ENCODE data around the gene GRID2.
"Not testable (repeated sequence)": the region's sequence is repeated elsewhere in the genome, so short reads cannot be mapped to it uniquely, and the experiment has no call there.

Gene GRID2

DNA sequence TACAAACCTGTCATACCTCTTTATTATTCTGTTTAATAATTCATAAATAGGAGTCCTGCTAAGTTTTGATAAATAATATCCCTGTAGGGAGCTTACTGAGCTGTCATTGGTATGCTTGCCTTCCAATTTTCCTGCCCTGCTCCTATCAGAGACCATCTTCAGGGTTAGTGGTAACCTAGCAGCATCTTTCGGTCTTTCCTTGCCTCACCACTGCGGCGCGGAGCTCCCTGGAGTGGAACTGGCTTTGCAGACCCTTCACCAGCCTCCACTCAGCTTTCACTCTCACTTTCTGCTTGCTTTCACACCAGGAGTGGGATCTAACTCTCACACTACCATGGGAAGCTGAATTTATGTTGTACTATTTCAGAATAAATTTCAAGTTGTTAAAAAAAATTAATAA lies 1043.1 kb downstream of the GRID2 start:
- DNase-seq: no peak
- Histone ChIP-seq H3K27me3 (no peaks in the 10 kb centered on the region), H3K4me1 (no peaks in the 10 kb centered on the region), H3K4me3 (ENCODE audit: low read depth, low read length) (no peak overlapping the region), H3K36me3 (no peaks in the 10 kb centered on the region), H3K9me3 (no peaks in the 10 kb centered on the region)
- TF ChIP-seq, protein P1, sequence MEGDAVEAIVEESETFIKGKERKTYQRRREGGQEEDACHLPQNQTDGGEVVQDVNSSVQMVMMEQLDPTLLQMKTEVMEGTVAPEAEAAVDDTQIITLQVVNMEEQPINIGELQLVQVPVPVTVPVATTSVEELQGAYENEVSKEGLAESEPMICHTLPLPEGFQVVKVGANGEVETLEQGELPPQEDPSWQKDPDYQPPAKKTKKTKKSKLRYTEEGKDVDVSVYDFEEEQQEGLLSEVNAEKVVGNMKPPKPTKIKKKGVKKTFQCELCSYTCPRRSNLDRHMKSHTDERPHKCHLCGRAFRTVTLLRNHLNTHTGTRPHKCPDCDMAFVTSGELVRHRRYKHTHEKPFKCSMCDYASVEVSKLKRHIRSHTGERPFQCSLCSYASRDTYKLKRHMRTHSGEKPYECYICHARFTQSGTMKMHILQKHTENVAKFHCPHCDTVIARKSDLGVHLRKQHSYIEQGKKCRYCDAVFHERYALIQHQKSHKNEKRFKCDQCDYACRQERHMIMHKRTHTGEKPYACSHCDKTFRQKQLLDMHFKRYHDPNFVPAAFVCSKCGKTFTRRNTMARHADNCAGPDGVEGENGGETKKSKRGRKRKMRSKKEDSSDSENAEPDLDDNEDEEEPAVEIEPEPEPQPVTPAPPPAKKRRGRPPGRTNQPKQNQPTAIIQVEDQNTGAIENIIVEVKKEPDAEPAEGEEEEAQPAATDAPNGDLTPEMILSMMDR (IDR thresholded peaks at IDR 0.05; ENCODE audit: low read depth, low read length): no peak

DNA sequence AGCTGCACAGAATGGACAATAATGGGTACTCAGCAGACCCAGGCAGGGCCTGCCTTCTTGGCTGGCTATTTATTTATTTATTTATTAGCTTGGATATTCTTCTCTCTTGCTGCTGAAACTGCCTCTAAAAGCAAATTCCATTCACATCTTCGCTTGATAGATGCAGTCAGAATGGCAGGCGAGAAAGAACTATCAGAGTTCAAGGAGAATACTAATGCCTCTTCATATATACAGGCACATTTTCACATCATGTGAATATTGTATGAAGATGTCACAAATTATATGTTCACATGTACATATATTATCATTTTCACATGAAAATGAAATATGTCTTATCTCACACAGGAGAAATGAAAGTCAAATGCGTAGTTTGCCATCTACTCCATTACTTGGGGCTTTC lies 1045.1 kb downstream of the GRID2 start:
- Histone ChIP-seq H3K36me3 (no peaks in the 10 kb centered on the region), H3K9me3 (no peaks in the 10 kb centered on the region), H3K4me1 (no peaks in the 10 kb centered on the region), H3K4me3 (ENCODE audit: low read depth, low read length) (no peak overlapping the region), H3K27me3 (no peaks in the 10 kb centered on the region)
- DNase-seq: no peak
- TF ChIP-seq, protein P1 (IDR thresholded peaks at IDR 0.05; ENCODE audit: low read depth, low read length): no peak

DNA sequence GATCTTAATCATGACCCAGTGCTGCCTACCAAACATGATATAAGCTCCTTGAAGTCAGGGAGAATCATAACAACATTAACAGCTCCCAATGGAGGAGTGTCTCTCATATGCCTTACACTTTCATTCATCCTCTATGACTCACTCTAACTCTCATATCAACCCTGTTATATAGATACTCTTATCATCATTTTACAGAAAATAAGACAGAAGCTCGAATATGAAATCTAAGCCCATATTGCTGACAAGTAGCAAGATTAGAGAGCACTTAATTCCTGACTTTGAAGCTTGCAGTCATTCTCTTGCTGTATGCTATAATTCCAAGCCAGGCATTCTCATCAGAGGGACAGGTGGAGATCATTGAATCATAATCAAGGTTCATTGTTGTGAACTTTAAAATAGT lies 1048.1 kb downstream of the GRID2 start:
- Histone ChIP-seq H3K36me3 (no peaks in the 10 kb centered on the region), H3K4me3 (ENCODE audit: low read depth, low read length) (no peak overlapping the region), H3K9me3 (no peaks in the 10 kb centered on the region), H3K4me1 (no peaks in the 10 kb centered on the region), H3K27me3 (no peaks in the 10 kb centered on the region)
- no peak for DNase-seq
- TF ChIP-seq, protein P1 (IDR thresholded peaks at IDR 0.05; ENCODE audit: low read depth, low read length): no peak

DNA sequence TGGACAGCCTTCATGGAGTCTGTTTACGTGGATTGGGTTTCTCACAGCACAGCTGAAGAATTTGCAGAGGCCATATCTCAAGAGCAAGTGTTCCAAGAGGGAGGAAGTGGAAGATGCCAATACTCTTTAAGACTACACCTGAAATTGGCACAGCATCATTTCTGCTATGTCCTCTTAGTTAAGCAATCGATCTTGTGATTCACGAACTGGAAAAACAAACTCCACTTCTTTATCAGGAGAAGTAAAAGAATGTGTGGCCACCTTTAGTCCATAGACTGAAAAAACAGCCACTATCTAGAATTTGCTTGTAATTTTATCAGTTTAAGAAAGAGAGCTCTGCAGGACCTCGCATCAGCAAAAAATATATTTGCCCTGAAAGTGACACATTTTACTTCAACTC lies 1051.6 kb downstream of the GRID2 start:
- Histone ChIP-seq H3K9me3 (no peaks in the 10 kb centered on the region), H3K36me3 (no peaks in the 10 kb centered on the region), H3K4me3 (ENCODE audit: low read depth, low read length) (no peak overlapping the region), H3K4me1 (no peaks in the 10 kb centered on the region), H3K27me3 (no peaks in the 10 kb centered on the region)
- DNase-seq: no peak
- TF ChIP-seq, protein P1 (IDR thresholded peaks at IDR 0.05; ENCODE audit: low read depth, low read length): no peak

DNA sequence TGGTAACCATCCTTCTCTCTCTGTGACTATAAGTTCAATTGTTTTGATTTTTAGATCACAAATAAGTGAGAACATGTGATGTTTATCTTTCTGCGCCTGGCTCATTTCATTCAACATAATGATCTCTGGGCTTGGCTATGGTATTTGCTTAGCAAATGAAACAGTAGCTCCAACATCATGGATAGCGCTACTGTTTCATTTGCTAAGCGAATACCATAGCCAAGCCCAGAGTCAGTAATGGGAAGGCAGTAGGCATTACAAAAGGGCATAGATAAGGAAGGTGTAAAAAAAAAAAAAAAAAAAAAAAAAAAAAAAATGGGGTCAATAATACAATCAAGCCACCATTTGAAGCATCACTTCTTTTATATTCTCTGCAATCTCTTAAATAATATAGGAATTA lies 1055.8 kb downstream of the GRID2 start:
- Histone ChIP-seq H3K4me1 (no peaks in the 10 kb centered on the region), H3K36me3 (no peaks in the 10 kb centered on the region), H3K27me3 (no peaks in the 10 kb centered on the region), H3K4me3 (ENCODE audit: low read depth, low read length) (no peak overlapping the region), H3K9me3 (no peaks in the 10 kb centered on the region)
- TF ChIP-seq, protein P1 (IDR thresholded peaks at IDR 0.05; ENCODE audit: low read depth, low read length): no peak
- no peak for DNase-seq

DNA sequence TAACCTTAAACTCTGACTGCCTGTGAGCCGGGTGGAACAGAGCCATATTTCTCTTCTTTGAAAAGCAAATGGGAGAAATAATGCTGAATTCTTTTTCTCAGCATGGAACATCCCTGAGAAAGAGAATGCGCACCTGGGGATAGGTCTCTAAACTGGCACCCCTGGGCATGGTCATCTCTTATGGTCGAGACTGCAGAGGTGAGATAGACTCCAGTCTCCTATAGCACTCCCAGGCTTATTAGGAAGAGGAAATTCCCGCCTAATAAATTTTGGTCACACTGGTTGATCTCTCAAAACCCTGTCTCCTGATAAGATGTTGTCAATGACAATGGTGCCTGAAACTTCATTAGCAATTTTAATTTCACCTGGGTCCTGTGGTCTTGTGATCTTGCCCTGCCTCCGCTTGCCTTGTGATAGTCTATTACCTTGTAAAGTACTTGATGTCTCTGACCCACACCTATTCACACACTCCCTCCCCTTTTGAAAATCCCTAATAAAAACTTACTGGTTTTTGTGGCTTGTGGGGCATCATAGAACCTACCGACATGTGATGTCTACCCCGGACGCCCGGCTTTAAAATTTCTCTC lies 1062.5 kb downstream of the GRID2 start:
- not testable (repeated sequence) for H3K4me1 ChIP-seq; H3K36me3 ChIP-seq; H3K27me3 ChIP-seq; H3K4me3 ChIP-seq (ENCODE audit: low read depth, low read length); H3K9me3 ChIP-seq; DNase-seq

DNA sequence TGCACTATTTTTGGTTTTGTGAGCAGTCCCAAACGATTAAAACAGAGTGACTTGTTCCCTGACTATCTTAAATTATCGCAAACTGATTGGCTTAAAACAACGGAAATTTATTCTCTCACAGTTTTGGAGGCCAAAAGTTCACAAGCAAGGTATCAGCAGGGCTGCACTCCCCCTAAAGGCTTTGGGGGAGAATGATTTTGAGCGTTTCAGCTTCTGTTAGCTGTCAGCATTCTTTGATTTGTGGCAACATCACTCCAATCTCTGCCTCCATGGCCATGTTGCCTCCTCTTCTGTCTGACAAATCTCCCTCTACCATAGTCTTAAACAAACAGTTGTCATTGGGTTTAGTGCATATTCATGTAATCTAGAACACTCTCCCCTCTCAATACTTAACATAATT lies 1065.2 kb downstream of the GRID2 start:
- Histone ChIP-seq H3K36me3 (no peaks in the 10 kb centered on the region), H3K4me1 (no peaks in the 10 kb centered on the region), H3K27me3 (no peaks in the 10 kb centered on the region), H3K4me3 (ENCODE audit: low read depth, low read length) (no peak overlapping the region), H3K9me3 (no peaks in the 10 kb centered on the region)
- TF ChIP-seq, protein P1 (IDR thresholded peaks at IDR 0.05; ENCODE audit: low read depth, low read length): no peak
- DNase-seq: no peak
